Hepatocyte (in vitro differentiated cells): Measurements from ENCODE around the gene FFAR3. TPM values are rescaled to one million over a fixed set of nuclear protein-coding genes. Genes with fewer than 3 reads are reported as not detected.

Source experiments
- DNase-seq: peaks from one replicate; pipeline ENCODE4 v3.0.0-alpha.2; 2016; ENCODE audit warnings: low spot score
- H2AFZ ChIP-seq: fragments of 200-600 bp; sonication (generic); 2 replicates; pipeline ENCODE4 v1.6.0; 2016; ENCODE audit warnings: antibody characterized with exemption, mild to moderate bottlenecking
- H3K27ac ChIP-seq: fragments of 200-600 bp; sonication (generic); 2 replicates; pipeline ENCODE4 v1.5.1; 2016; ENCODE audit warnings: mild to moderate bottlenecking
- H3K27me3 ChIP-seq: fragments of 200-600 bp; sonication (generic); 2 replicates; pipeline ENCODE4 v1.6.1; 2016
- H3K36me3 ChIP-seq: fragments of 200-600 bp; sonication (generic); replicated peaks from 2 replicates; pipeline ENCODE4 v1.5.1; 2016; ENCODE audit warnings: low read depth; ENCODE audit not compliant: insufficient read depth
- H3K4me1 ChIP-seq: fragments of 200-600 bp; sonication (generic); 2 replicates; pipeline ENCODE4 v1.5.1; 2016; ENCODE audit warnings: mild to moderate bottlenecking, moderate library complexity; ENCODE audit not compliant: insufficient read depth
- H3K4me2 ChIP-seq: fragments of 200-600 bp; sonication (generic); 2 replicates; pipeline ENCODE4 v1.6.0; 2016
- H3K4me3 ChIP-seq: fragments of 200-600 bp; sonication (generic); 2 replicates; pipeline ENCODE4 v1.5.1; 2016; ENCODE audit warnings: mild to moderate bottlenecking
- H3K79me2 ChIP-seq: fragments of 200-600 bp; sonication (generic); 2 replicates; pipeline ENCODE4 v1.6.0; 2017; ENCODE audit warnings: mild to moderate bottlenecking
- H3K9me2 ChIP-seq: fragments of 200-600 bp; sonication (generic); replicated peaks from 2 replicates; pipeline ENCODE4 v1.6.0; 2017; ENCODE audit warnings: mild to moderate bottlenecking; ENCODE audit not compliant: insufficient read depth
- H3K9me3 ChIP-seq: fragments of 200-600 bp; sonication (generic); 2 replicates; pipeline ENCODE4 v1.5.1; 2016; ENCODE audit warnings: low read depth, mild to moderate bottlenecking
- H4K20me1 ChIP-seq: fragments of 200-600 bp; sonication (generic); 2 replicates; pipeline ENCODE4 v1.6.0; 2016; ENCODE audit warnings: mild to moderate bottlenecking; ENCODE audit not compliant: insufficient read depth, poor library complexity, severe bottlenecking
- CTCF ChIP-seq: fragments of 200-600 bp; sonication (generic); IDR thresholded peaks from 2 replicates; pipeline ENCODE4 v1.5.1; 2016; ENCODE audit warnings: antibody characterized with exemption, mild to moderate bottlenecking; ENCODE audit not compliant: poor library complexity
- EZH2 ChIP-seq: fragments of 200-600 bp; sonication (generic); IDR thresholded peaks from 2 replicates; pipeline ENCODE4 v1.6.1; 2016; ENCODE audit warnings: antibody characterized with exemption, mild to moderate bottlenecking, borderline replicate concordance
- EZH2phosphoT487 ChIP-seq: fragments of 200-600 bp; sonication (generic); IDR thresholded peaks from one replicate; pipeline ENCODE4 v1.6.1; 2018; ENCODE audit warnings: antibody characterized with exemption, mild to moderate bottlenecking, low read depth, moderate library complexity; ENCODE audit not compliant: unreplicated experiment, severe bottlenecking
- WGBS: methylation state at CpG from one replicate; pipeline ENCODE4 v1.1.6; 2016; ENCODE audit warnings: low lambda C conversion rate; ENCODE audit errors: missing lambda C conversion rate; 5-methylcytosine and 5-hydroxymethylcytosine counted together
- polyA plus RNA-seq: library from polyadenylated mRNA; unstranded; fragments of >200 nt; fragmentation: Nextera tagmentation; extraction: Ambion mirVana; gene quantifications from 2 replicates; pipeline ENCODE4 v1.2.1, GENCODE V29; 2016
- total RNA-seq: library from RNA; depleted of rRNA; stranded (reverse); fragments of >200 nt; gene quantifications from 2 replicates; pipeline ENCODE4 v1.2.3, GENCODE V29; 2014

FFAR3 gene
- total and polyA plus RNA-seq, 2 experiments from 2014 or later = 0.80 TPM; not detected in 1

DNA sequence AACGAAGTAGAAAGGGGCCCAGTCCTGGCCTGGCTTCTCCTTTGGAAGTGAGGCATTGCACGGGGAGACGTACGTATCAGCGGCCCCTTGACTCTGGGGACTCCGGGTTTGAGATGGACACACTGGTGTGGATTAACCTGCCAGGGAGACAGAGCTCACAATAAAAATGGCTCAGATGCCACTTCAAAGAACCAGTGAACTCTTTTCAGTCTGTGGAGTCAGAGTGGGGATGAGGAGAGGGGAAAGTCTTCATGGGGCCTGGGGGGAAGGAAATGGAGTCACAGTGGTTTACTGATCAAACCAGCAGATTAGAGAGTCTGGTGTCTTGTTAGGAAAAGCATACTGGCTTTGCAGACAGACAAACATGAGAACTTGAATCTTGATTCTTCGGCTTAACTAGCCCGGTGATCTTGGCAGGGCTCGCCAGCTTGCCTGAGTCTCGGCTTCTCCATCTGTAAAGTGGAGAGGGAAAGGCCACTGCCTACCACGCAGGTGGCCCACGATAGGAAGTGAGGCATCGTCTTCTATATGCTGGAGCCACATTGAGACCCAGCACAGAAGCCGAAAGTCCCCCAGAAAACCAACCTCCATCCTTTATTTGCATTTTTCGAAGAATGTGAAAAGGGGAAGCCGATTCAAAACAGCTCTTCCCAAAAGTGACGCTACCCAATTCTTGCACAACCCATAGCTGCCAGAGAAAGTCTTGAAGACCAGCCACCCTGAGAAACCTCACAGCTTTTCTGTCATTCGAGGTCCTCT lies 10.9 kb upstream of the FFAR3 start, which contains the start of gene FFAR1:
TSS of gene FFAR1 (plus strand) at position 732 of the 759 bp plus-strand sequence. CDS start 3,650 bp downstream, outside the sequence.
- Histone ChIP-seq H3K4me2 (no peak within 1 kb of the TSS), H3K27me3 (no peaks in the 10 kb centered on the region), H3K4me3 (no peak within 1 kb of the TSS), H3K79me2 (no peaks in the 10 kb centered on the region), H3K9me2 (no peaks in the 10 kb centered on the region), H4K20me1 (no peaks in the 10 kb centered on the region), H3K36me3 (no peaks in the 10 kb centered on the region), H3K9me3 (no peaks in the 10 kb centered on the region), H2AFZ (no peak within 1 kb of the TSS), H3K4me1 (no peaks in the 10 kb centered on the region), H3K27ac (no peak within 1 kb of the TSS)
- TF ChIP-seq CTCF (no peak), EZH2 (no peak), EZH2phosphoT487 (no peak)
- DNase-seq = no peak
- WGBS = 79% methylated on average over 18 of the region's 18 CpGs

GRCh38 chr19:35347930-35348298 lies 10.3 kb upstream of the FFAR3 start:
- no peaks in the 10 kb centered on the region for H4K20me1 ChIP-seq
- H3K4me1 ChIP-seq = no peaks in the 10 kb centered on the region
- no peaks in the 10 kb centered on the region for H3K27me3 ChIP-seq
- no peaks in the 10 kb centered on the region for H3K9me3 ChIP-seq
- H2AFZ ChIP-seq = no peak overlapping the region
- H3K4me3 ChIP-seq = no peak overlapping the region
- H3K79me2 ChIP-seq = no peaks in the 10 kb centered on the region
- H3K36me3 ChIP-seq = no peaks in the 10 kb centered on the region
- no peaks in the 10 kb centered on the region for H3K9me2 ChIP-seq
- 89% methylated on average over 7 of the region's 7 CpGs for WGBS
- H3K4me2 ChIP-seq = no peak overlapping the region
- DNase-seq = no peak
- no peak overlapping the region for H3K27ac ChIP-seq
- no peak for TF ChIP-seq EZH2
- no peak for TF ChIP-seq CTCF
- no peak for TF ChIP-seq EZH2phosphoT487

GRCh38 chr19:35348911-35349611 lies 9.2 kb upstream of the FFAR3 start:
- no peaks in the 10 kb centered on the region for H3K36me3 ChIP-seq
- 85% methylated on average over 18 of the region's 18 CpGs for WGBS
- no peak overlapping the region for H3K4me3 ChIP-seq
- H3K27me3 ChIP-seq = no peaks in the 10 kb centered on the region
- no peak for DNase-seq
- no peak overlapping the region for H2AFZ ChIP-seq
- no peak overlapping the region for H3K4me2 ChIP-seq
- no peaks in the 10 kb centered on the region for H4K20me1 ChIP-seq
- H3K79me2 ChIP-seq = no peaks in the 10 kb centered on the region
- H3K9me2 ChIP-seq = no peaks in the 10 kb centered on the region
- no peak overlapping the region for H3K27ac ChIP-seq
- TF ChIP-seq EZH2 (no peak), EZH2phosphoT487 (no peak), CTCF (no peak)
- no peaks in the 10 kb centered on the region for H3K9me3 ChIP-seq
- H3K4me1 ChIP-seq = no peaks in the 10 kb centered on the region
